Stimulated activated naive B cell treated with anti-CD40 and anti-IgM and Interleukin-4, amounts not matched to agents 10 μg/mL and 1 μg/mL and 100 μg/mL, for 72 hours (primary cell): ENCODE results near the gene SLC27A3.
A peak's percentile ranks its signal among the peaks of the same experiment; 100 is the strongest.

Experiments
- ATAC-seq, 2 donors: fragments of 150-1000 bp; cut with Tn5 transposase; replicated peaks; 2 replicates each; pipeline ENCODE4 v1.10.0; 2021; ENCODE audit warnings: moderate library complexity in 1 of 2
- DNase-seq: peaks from one replicate; pipeline ENCODE4 v3.0.0; 2021
- H3K27ac Mint-ChIP-seq: one replicate; pipeline ENCODE4 v1.8.0; 2022; ENCODE audit warnings: mild to moderate bottlenecking, mixed read lengths
- H3K27me3 Mint-ChIP-seq, 2 donors: one replicate each; pipeline ENCODE4 v1.8.0; 2022; ENCODE audit warnings: mixed read lengths in 2 of 2
- H3K36me3 Mint-ChIP-seq, 2 donors: one replicate each; pipeline ENCODE4 v1.8.0; 2022; ENCODE audit warnings: mixed read lengths in 2 of 2, mild to moderate bottlenecking in 1 of 2
- H3K4me1 Mint-ChIP-seq, 2 donors: one replicate each; pipeline ENCODE4 v1.8.0; 2022; ENCODE audit warnings: mixed read lengths in 2 of 2, mild to moderate bottlenecking in 1 of 2
- H3K4me3 Mint-ChIP-seq, 2 donors: one replicate each; pipeline ENCODE4 v1.8.0; 2022; ENCODE audit warnings: mild to moderate bottlenecking in 2 of 2, mixed read lengths in 2 of 2, moderate library complexity in 1 of 2
- H3K9me3 Mint-ChIP-seq, 2 donors: one replicate each; pipeline ENCODE4 v1.8.0; 2022; ENCODE audit warnings: mixed read lengths in 2 of 2, mild to moderate bottlenecking in 1 of 2

Gene SLC27A3

GRCh38 chr1:153774780-153775457 is at the start of gene SLC27A3:
TSS of gene SLC27A3 (plus strand) at chr1:153775407. CDS start at chr1:153775498, 91 bp downstream.
- H3K36me3 Mint-ChIP-seq = peaks cover 45 to 63% of the 10 kb centered on the region in 2 donors
- DNase-seq (no peak), ATAC-seq (peak; percentile 30 to 36)
- H3K4me3 Mint-ChIP-seq = peak within 1 kb of the TSS; percentile 82 to 86
- no peaks in the 10 kb centered on the region for H3K27me3 Mint-ChIP-seq
- no peaks in the 10 kb centered on the region for H3K9me3 Mint-ChIP-seq
- peaks cover 41 to 71% of the 10 kb centered on the region in 2 donors for H3K4me1 Mint-ChIP-seq
- peak within 1 kb of the TSS; percentile 84 for H3K27ac Mint-ChIP-seq

- DNase-seq = peak; percentile 100
- peak; percentile 92 to 96 for ATAC-seq
- H3K4me3 Mint-ChIP-seq = peak within 1 kb of the TSS; percentile 89 to 98
- peaks cover 27 to 35% of the 10 kb centered on the region in 2 donors for H3K4me1 Mint-ChIP-seq
- H3K27ac Mint-ChIP-seq = peak within 1 kb of the TSS; percentile 99
- H3K27me3 Mint-ChIP-seq = no peaks in the 10 kb centered on the region
- peaks cover 22 to 35% of the 10 kb centered on the region in 2 donors for H3K36me3 Mint-ChIP-seq
- H3K9me3 Mint-ChIP-seq = no peaks in the 10 kb centered on the region
Measured at GRCh38 chr1:153727463-153728304, 47.5 kb upstream of the SLC27A3 start, which contains the start of gene INTS3. TSS of gene INTS3 (plus strand) at chr1:153728050. CDS start at chr1:153728635, 585 bp downstream.

GRCh38 chr1:153728305-153729066 is 46.7 kb upstream of the SLC27A3 start:
- Mint-ChIP-seq H3K4me1 (peaks cover 28 to 38% of the 10 kb centered on the region in 2 donors), H3K9me3 (no peaks in the 10 kb centered on the region), H3K4me3 (peak overlapping the region; percentile 89 to 98)

GRCh38 chr1:153730468-153730988 is 44.7 kb upstream of the SLC27A3 start:
- Mint-ChIP-seq H3K4me3 (peak overlapping the region; percentile 89 to 98), H3K36me3 (peaks cover 38 to 53% of the 10 kb centered on the region in 2 donors), H3K4me1 (peaks cover 47 to 58% of the 10 kb centered on the region in 2 donors), H3K27ac (peak overlapping the region; percentile 60), H3K27me3 (no peaks in the 10 kb centered on the region), H3K9me3 (no peaks in the 10 kb centered on the region)
- DNase-seq = no peak
- ATAC-seq = no peak

More at GRCh38 chr1:153728305-153729066, 46.7 kb upstream of the SLC27A3 start:
- no peaks in the 10 kb centered on the region for H3K27me3 Mint-ChIP-seq
- H3K27ac Mint-ChIP-seq = peak overlapping the region; percentile 99
- H3K36me3 Mint-ChIP-seq = peaks cover 27 to 41% of the 10 kb centered on the region in 2 donors
- ATAC-seq = no peak
- DNase-seq = no peak

- Mint-ChIP-seq H3K9me3 (no peaks in the 10 kb centered on the region), H3K36me3 (peaks cover 43 to 57% of the 10 kb centered on the region in 2 donors), H3K4me3 (peak overlapping the region in 1 of 2 donors; percentile 25), H3K27me3 (no peaks in the 10 kb centered on the region), H3K27ac (peak overlapping the region; percentile 98), H3K4me1 (peaks cover 43 to 70% of the 10 kb centered on the region in 2 donors)
- DNase-seq (no peak), ATAC-seq (no peak)
Measured at GRCh38 chr1:153733970-153734369, 41.2 kb upstream of the SLC27A3 start.

- H3K36me3 Mint-ChIP-seq = peaks cover 38 to 51% of the 10 kb centered on the region in 2 donors
- H3K4me3 Mint-ChIP-seq = peak overlapping the region; percentile 25 to 39
- H3K9me3 Mint-ChIP-seq = no peaks in the 10 kb centered on the region
- H3K4me1 Mint-ChIP-seq = peaks cover 38 to 64% of the 10 kb centered on the region in 2 donors
- DNase-seq = no peak
- peak overlapping the region; percentile 98 for H3K27ac Mint-ChIP-seq
- ATAC-seq = peak in 1 of 2 donors; percentile 20
- H3K27me3 Mint-ChIP-seq = no peaks in the 10 kb centered on the region
Measured at GRCh38 chr1:153734396-153735089, 40.7 kb upstream of the SLC27A3 start.

- no peak for DNase-seq
- peak overlapping the region; percentile 71 for H3K27ac Mint-ChIP-seq
- H3K36me3 Mint-ChIP-seq = peaks cover 38 to 49% of the 10 kb centered on the region in 2 donors
- peaks cover 36 to 59% of the 10 kb centered on the region in 2 donors for H3K4me1 Mint-ChIP-seq
- no peaks in the 10 kb centered on the region for H3K27me3 Mint-ChIP-seq
- H3K9me3 Mint-ChIP-seq = no peaks in the 10 kb centered on the region
- peak overlapping the region; percentile 25 for H3K4me3 Mint-ChIP-seq
- no peak for ATAC-seq
Measured at GRCh38 chr1:153735090-153735420, 40.2 kb upstream of the SLC27A3 start.

- Mint-ChIP-seq H3K9me3 (no peaks in the 10 kb centered on the region), H3K27ac (peak overlapping the region; percentile 99), H3K27me3 (no peaks in the 10 kb centered on the region), H3K36me3 (peaks cover 44 to 55% of the 10 kb centered on the region in 2 donors), H3K4me1 (peaks cover 34 to 39% of the 10 kb centered on the region in 2 donors), H3K4me3 (peak overlapping the region; percentile 81)
- no peak for ATAC-seq
- no peak for DNase-seq
Measured at GRCh38 chr1:153741986-153742385, 33.2 kb upstream of the SLC27A3 start.

GRCh38 chr1:153742411-153743142 is 32.6 kb upstream of the SLC27A3 start:
- Mint-ChIP-seq H3K9me3 (no peaks in the 10 kb centered on the region), H3K27ac (peak overlapping the region; percentile 99), H3K4me3 (peak overlapping the region; percentile 81), H3K27me3 (no peaks in the 10 kb centered on the region), H3K36me3 (peaks cover 42 to 54% of the 10 kb centered on the region in 2 donors), H3K4me1 (peaks cover 34 to 37% of the 10 kb centered on the region in 2 donors)
- peak; percentile 84 for ATAC-seq
- DNase-seq = peak; percentile 63

- no peak for ATAC-seq
- Mint-ChIP-seq H3K4me1 (peaks cover 44 to 47% of the 10 kb centered on the region in 2 donors), H3K27ac (no peak overlapping the region), H3K36me3 (peaks cover 52 to 67% of the 10 kb centered on the region in 2 donors), H3K9me3 (no peaks in the 10 kb centered on the region), H3K4me3 (no peak overlapping the region), H3K27me3 (no peaks in the 10 kb centered on the region)
- no peak for DNase-seq
Measured at GRCh38 chr1:153745417-153745816, 29.8 kb upstream of the SLC27A3 start.

GRCh38 chr1:153746174-153746573 is 29.0 kb upstream of the SLC27A3 start:
- H3K4me3 Mint-ChIP-seq = no peak overlapping the region
- no peak for ATAC-seq
- DNase-seq = no peak

GRCh38 chr1:153748903-153749302 is 26.3 kb upstream of the SLC27A3 start:
- no peaks in the 10 kb centered on the region for H3K9me3 Mint-ChIP-seq
- no peak overlapping the region for H3K4me3 Mint-ChIP-seq
- no peak overlapping the region for H3K27ac Mint-ChIP-seq
- H3K27me3 Mint-ChIP-seq = no peaks in the 10 kb centered on the region
- DNase-seq (no peak), ATAC-seq (no peak)
- H3K36me3 Mint-ChIP-seq = peaks cover 46 to 65% of the 10 kb centered on the region in 2 donors
- peaks cover 21 to 26% of the 10 kb centered on the region in 2 donors for H3K4me1 Mint-ChIP-seq

More at GRCh38 chr1:153746174-153746573, 29.0 kb upstream of the SLC27A3 start:
- H3K36me3 Mint-ChIP-seq = peaks cover 52 to 70% of the 10 kb centered on the region in 2 donors
- peaks cover 47 to 52% of the 10 kb centered on the region in 2 donors for H3K4me1 Mint-ChIP-seq
- no peaks in the 10 kb centered on the region for H3K27me3 Mint-ChIP-seq
- H3K27ac Mint-ChIP-seq = peak overlapping the region; percentile 52
- H3K9me3 Mint-ChIP-seq = no peaks in the 10 kb centered on the region
